ENCODE measurements around the gene ING2.
"Not testable (repeated sequence)": the region's sequence is repeated elsewhere in the genome, so short reads cannot be mapped to it uniquely, and the experiment has no call there.

Gene ING2

DNA sequence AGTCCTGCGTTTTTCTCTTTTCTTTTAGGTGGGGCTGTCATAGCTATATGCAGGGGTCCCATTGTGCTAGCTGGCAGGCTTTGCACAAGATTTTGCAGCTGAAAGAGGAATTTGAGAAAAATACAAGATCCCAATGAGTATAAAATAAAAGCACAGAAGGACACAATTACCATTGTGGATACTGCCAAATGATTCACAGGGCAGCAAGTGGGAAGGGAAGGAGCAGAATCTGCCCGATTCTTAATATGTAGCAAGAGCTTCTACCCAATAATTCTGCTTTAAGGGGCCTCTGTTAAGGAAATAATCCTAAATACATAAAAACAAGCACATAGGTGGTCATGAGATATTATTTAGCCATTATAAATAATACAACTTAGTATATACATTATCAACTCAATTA is 25.9 kb upstream of the ING2 start:
- no peak for DNase-seq

DNA sequence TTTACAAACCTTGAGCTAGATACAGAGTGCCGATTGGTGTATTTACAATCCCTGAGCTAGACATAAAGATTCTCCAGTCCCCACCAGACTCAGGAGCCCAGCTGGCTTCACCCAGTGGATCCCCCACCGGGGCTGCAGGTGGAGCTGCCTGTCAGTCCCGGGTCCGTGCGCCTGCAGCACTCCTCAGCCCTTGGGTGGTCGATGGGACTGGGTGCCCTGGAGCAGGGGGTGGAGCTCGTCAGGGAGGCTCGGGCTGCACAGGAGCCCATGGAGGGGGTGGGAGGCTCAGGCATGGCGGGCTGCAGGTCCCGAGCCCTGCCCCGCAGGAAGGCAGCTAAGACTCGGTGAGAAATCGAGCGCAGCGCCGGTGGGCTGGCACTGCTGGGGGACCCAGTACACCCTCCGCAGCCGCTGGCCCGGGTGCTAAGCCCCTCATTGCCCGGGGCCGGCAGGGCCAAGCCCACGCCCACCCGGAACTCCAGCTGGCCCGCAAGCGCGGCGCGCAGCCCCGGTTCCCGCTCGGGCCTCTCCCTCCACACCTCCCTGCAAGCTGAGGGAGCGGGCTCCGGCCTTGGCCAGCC is 22.3 kb upstream of the ING2 start:
- H3K36me3 Mint-ChIP-seq; H3K27ac Mint-ChIP-seq; H3K27me3 Mint-ChIP-seq; H3K4me1 Mint-ChIP-seq; DNase-seq; ATAC-seq (replicated peaks); H3K4me3 Mint-ChIP-seq; H3K9me3 Mint-ChIP-seq: not testable (repeated sequence)

More for the DNA sequence above, 25.9 kb upstream of the ING2 start:
- Mint-ChIP-seq H3K4me3 (no peak overlapping the region), H3K4me1 (no peaks in the 10 kb centered on the region), H3K27me3 (peaks cover 0 to 4% of the 10 kb centered on the region in 2 donors), H3K9me3 (no peaks in the 10 kb centered on the region), H3K36me3 (no peaks in the 10 kb centered on the region), H3K27ac (no peak overlapping the region)
- ATAC-seq (replicated peaks): no peak

DNA sequence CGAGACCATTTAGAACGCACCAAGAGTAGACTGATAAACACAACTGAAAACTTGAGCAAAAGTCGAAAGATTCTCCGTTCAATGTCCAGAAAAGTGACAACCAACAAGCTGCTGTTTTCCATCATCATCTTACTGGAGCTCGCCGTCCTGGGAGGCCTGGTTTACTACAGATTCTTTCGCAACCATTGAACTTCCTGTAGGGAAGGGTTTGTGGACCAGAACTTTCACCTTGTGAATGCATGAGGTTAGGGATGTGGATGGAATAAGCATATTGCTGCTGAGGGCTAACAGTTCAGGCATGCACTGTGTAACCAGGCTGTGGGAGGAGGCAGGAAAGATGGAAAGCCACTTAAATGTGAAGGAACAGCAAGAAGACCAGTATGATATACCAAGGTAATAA is 20.9 kb upstream of the ING2 start:
- Mint-ChIP-seq H3K27me3 (no peaks in the 10 kb centered on the region), H3K4me1 (no peaks in the 10 kb centered on the region), H3K9me3 (no peaks in the 10 kb centered on the region), H3K36me3 (no peaks in the 10 kb centered on the region), H3K4me3 (no peak overlapping the region), H3K27ac (no peak overlapping the region)
- ATAC-seq (replicated peaks): no peak
- DNase-seq: no peak

DNA sequence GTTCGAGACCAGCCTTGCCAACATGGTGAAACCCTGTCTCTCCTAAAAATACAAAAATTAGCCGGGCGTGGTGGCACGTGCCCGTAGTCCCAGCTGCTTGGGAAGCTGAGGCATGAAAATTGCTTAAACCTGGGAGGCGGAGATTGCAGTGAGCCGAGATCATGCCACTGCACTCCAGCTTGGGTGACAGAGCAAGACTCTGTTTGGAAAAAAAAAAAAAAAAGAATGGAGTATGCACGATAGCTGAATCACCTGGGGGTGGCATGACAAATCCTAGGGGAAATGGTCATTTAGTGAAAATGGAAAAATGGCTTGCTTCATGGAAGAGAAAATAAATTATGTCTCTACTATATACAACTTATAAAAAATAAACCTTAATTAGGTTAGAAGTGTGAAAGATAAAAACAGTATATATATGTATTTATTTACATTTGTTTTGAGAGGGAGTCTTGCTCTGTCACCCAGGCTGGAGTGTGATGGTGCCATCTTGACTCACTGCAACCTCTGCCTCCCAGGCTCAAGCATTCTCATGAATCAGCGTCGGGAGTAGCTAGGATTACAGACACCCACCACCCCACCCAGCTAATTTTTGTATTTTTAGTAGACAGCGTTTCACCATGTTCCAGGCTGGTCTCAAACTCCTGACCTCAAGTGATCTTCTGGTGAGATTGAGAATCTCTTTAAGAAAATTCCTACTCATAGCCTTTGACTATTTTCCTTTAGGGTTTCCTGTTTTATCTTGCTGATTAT is 19.3 kb upstream of the ING2 start:
- H3K36me3 Mint-ChIP-seq: peaks cover 2 to 4% of the 10 kb centered on the region in 2 donors
- no peaks in the 10 kb centered on the region for H3K27me3 Mint-ChIP-seq
- ATAC-seq (replicated peaks) (no peak), DNase-seq (no peak)
- H3K4me1 Mint-ChIP-seq: no peaks in the 10 kb centered on the region
- no peak overlapping the region for H3K27ac Mint-ChIP-seq
- H3K4me3 Mint-ChIP-seq: no peak overlapping the region
- no peaks in the 10 kb centered on the region for H3K9me3 Mint-ChIP-seq

DNA sequence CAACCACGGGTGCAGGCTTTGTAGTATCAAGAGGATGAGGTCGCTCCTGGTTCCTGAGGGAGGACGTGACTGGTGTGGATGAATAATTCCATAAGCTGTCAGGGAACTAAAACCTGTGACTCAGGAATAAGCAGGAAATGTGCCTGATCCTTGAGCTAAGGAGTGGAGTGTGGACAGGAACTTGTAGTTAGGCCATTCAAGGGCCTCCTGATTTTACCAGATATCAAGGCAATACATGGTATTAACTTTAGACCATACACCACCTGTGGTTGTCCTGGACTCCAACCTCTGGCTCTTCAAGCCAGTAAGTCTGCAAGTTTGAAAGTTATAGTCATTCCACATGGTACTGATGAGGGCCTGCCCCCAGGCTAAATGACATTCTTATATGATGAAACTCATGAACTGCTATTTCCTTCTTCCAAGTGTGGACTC is 12.1 kb upstream of the ING2 start:
- Mint-ChIP-seq H3K27ac (no peak overlapping the region), H3K9me3 (peaks cover 2 to 5% of the 10 kb centered on the region in 2 donors), H3K36me3 (peaks cover 24 to 41% of the 10 kb centered on the region in 2 donors), H3K27me3 (no peaks in the 10 kb centered on the region), H3K4me3 (no peak overlapping the region), H3K4me1 (no peaks in the 10 kb centered on the region)
- DNase-seq (no peak), ATAC-seq (replicated peaks) (no peak)

DNA sequence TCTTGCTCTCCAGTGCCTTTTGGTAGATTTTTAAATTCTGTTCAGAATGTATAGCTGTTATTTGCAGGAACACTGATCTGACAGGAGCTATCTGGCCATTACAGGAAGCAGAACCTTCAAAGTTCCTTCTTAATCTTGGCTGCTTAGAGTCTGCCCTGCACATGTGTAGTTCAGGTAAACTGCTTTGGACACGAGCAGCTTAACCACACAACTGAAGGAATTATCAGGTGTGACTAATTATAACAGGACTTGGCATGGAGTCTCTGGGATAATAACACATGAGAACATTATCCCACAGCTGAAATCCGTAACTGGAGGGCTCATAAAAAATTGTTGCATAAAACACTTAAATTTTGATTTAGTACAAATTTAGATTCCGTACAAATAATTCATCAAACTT is 11.6 kb upstream of the ING2 start:
- H3K27me3 Mint-ChIP-seq: no peaks in the 10 kb centered on the region
- no peak overlapping the region for H3K4me3 Mint-ChIP-seq
- no peak overlapping the region for H3K27ac Mint-ChIP-seq
- no peak for DNase-seq
- H3K36me3 Mint-ChIP-seq: peaks cover 24 to 41% of the 10 kb centered on the region in 2 donors
- peaks cover 2 to 5% of the 10 kb centered on the region in 2 donors for H3K9me3 Mint-ChIP-seq
- H3K4me1 Mint-ChIP-seq: no peaks in the 10 kb centered on the region
- ATAC-seq (replicated peaks): no peak

DNA sequence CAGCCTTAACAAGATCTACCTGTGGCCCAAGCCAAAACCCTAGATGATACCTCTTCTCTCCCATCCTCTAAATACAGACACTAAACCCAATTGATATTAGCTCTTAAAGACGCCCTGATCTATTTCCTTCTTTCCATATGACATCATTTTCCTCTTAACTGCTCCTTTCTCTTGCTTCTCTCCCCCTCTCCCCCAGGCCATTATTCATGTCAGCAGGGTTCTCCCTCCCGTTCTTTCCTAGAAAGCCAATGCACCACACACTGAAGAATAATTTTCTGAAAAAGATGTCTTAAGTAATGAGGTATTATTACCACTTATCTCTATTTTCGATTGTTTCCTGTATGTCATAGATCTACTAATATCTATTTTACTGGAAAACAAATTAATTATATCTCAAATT is 9.7 kb upstream of the ING2 start:
- ATAC-seq (replicated peaks) (no peak), DNase-seq (no peak)
- H3K27me3 Mint-ChIP-seq: no peaks in the 10 kb centered on the region
- H3K36me3 Mint-ChIP-seq: peaks cover 24 to 41% of the 10 kb centered on the region in 2 donors
- H3K9me3 Mint-ChIP-seq: peaks cover 2 to 5% of the 10 kb centered on the region in 2 donors
- H3K4me3 Mint-ChIP-seq: no peak overlapping the region
- no peak overlapping the region for H3K27ac Mint-ChIP-seq
- H3K4me1 Mint-ChIP-seq: no peaks in the 10 kb centered on the region

DNA sequence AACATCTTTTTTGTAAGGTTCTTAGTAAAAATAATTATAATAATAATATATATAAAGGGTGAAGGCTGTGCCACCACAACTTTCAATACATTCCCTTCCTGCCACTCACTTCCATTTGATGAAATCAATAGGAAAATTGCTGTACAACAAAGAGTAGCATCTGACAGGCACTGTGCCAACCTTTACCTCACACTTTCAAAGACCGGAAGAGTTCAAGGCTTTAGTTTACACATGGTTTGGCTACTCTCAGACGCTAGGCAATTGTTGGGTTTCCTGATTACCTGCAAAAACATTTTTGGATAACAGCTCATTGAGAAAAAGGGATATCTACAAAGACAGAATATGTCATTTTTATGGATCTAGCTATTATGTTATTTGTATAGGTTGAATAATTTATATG is 5.5 kb upstream of the ING2 start:
- Mint-ChIP-seq H3K36me3 (peaks cover 7 to 9% of the 10 kb centered on the region in 2 donors), H3K27me3 (no peaks in the 10 kb centered on the region), H3K27ac (no peak overlapping the region), H3K4me1 (peaks cover 5 to 18% of the 10 kb centered on the region in 2 donors), H3K4me3 (no peak overlapping the region), H3K9me3 (no peaks in the 10 kb centered on the region)
- ATAC-seq (replicated peaks): no peak
- DNase-seq: no peak

DNA sequence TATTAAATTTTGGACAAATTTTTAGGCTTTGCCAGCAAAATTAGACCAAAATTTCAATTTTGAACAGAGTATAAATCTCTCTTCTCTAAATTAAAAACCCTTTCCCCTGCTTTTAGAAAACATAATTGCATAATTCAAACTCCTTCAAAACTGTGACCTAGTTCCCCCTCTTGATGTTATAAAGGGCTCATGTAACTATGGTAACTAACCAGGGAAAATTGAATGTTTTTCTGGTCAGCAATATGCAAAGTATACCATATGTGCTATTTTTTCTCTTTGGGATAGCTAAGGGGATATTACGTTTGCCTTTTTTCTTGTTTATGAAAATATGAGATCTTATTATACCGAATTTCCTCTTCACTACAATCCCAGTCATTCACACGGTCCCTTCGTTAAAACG is 5.1 kb upstream of the ING2 start:
- Mint-ChIP-seq H3K36me3 (peaks cover 4 to 6% of the 10 kb centered on the region in 2 donors), H3K9me3 (no peaks in the 10 kb centered on the region), H3K4me3 (no peak overlapping the region), H3K27ac (no peak overlapping the region), H3K27me3 (no peaks in the 10 kb centered on the region), H3K4me1 (peaks cover 5 to 18% of the 10 kb centered on the region in 2 donors)
- DNase-seq (no peak), ATAC-seq (replicated peaks) (no peak)

DNA sequence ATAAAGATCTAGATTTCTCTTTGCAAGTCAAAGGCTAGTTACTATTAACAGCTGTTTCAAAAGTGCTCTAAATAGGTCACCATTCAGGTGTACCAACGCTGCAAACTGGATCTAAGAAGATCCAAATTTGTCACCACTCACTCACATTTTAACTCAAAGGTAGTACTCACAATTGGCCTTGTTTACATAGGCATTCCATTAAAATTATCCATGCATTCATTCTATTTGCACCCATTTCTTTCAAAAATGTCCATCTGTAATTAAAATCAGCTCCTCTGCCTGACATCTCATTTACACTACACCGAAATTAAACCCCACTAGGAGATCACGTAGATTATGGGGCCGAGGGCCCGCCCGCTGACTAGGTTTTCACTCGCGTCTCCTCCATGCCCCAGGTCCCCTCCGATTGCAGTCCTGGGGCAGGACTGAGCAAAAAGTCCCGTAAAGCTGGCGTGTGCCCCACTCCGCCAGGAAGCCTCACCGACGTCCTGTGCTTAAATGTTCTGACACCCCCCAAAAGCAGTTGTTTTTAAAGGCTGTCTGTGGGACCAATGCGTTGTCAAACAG is 1.3 kb upstream of the ING2 start:
- Mint-ChIP-seq H3K27me3 (no peaks in the 10 kb centered on the region), H3K27ac (peak overlapping the region; percentile 95), H3K36me3 (no peaks in the 10 kb centered on the region), H3K4me3 (peak overlapping the region; percentile 91 to 98), H3K4me1 (peaks cover 5 to 18% of the 10 kb centered on the region in 2 donors), H3K9me3 (no peaks in the 10 kb centered on the region)
- ATAC-seq (replicated peaks) (peak; percentile 1 to 7), DNase-seq (no peak)

DNA sequence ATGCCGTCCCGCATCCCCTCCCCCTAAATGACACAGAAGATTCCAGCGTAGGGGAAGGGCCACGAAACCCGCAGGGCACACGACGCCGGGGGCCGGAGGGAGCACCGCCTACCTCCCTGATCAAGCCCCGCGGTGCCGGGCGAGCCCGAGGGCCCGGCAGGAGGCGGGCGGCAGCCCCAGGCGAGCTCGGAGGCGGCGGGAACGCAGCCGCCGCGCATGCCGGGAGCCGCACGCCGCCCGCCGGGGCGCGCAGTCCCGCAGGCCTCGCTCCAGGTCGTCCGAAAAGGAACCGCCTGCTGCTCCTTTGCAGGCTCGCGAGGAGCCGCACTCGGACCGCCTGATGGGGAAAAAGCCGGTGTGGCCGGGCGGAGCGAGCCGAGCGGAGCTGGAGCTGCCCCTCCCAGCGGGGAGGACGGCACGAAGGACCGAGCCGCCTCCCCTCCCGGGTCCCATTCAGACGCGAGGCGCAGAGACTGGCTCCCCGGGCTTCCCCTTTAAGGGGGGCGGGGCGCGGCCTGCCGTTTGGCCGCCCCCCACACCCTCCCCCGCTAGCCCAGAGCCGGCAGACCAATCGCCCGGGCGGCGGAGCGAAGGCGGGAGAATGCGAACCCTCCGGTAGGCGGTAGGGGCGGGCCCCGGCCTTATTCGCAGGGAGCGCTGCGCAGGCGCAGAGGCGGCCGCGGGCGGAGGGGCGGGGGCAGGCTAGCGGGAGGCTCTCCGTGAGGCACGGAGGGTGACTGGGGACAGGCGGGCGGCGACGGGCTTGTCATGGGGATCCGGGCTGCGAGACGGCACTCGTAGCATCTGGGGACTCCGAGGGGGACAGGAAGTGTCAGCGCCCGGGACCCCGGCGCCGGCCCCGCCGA is 561 bp upstream of the ING2 start:
- peaks cover 5 to 18% of the 10 kb centered on the region in 2 donors for H3K4me1 Mint-ChIP-seq
- peak; percentile 72 to 81 for ATAC-seq (replicated peaks)

DNA sequence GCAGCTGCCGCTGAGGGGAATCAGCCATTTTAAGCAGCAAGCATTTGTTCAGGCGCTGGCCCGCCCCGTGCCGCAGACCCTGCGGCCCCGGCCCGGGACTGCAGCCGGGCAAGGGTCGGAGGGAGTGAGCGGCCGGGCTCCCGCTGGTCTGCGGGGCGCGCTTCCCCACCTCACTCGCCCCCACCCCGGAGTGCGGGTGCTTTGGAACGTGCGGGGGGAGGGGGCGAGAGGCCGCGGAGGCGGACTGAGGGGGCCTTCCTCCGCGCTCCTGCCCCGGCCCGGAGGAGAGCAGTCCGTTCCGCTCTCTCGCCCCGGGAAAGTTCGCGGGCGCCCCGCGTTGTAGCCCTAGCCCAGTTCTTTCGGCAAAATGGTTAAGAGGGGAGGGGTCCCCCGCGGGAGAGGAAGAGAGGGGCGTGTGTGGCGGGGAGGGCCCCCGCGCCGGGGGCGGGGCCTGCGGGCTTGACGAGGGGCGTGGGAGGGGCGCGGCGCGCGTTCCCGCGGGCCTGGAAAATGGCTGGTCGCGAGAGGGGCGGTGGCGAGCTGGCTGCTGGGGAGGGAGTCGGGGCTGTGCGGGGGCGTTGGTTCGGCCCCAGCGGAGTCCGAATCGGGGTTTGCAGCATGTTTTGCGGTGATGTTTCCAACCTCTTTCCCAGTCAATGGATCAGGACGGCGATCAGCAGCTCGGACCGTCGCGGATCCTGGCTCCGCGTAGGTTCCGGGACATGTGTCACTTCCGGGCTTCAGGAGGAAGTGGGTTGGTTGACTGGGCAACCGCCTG is 942 bp downstream of the ING2 start:
- Mint-ChIP-seq H3K27ac (peak overlapping the region; percentile 98), H3K9me3 (no peaks in the 10 kb centered on the region)

More for the DNA sequence above, 561 bp upstream of the ING2 start:
- peak overlapping the region; percentile 98 for H3K27ac Mint-ChIP-seq
- H3K27me3 Mint-ChIP-seq: no peaks in the 10 kb centered on the region
- no peaks in the 10 kb centered on the region for H3K36me3 Mint-ChIP-seq
- no peaks in the 10 kb centered on the region for H3K9me3 Mint-ChIP-seq
- H3K4me3 Mint-ChIP-seq: peak overlapping the region; percentile 91 to 98
- DNase-seq: peak; percentile 100

DNA sequence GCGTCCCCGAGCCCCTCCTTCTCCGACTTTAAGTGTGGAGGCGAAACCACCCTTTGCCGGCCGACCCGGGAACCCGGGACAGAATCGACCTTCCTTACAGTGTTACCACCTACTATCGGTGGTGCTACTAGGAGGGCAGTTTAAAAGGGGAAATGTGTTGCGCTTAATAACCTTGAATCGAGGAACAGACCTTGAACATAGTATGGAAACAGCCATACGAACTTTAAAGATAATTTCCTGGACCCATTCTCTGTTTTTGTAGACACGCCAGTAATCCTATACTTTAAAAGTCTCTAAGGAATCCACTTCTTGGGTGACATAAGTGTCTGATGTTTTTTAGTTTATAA is 1.5 kb downstream of the ING2 start:
- H3K27me3 Mint-ChIP-seq: no peaks in the 10 kb centered on the region
- DNase-seq: no peak
- ATAC-seq (replicated peaks): no peak
- peaks cover 8 to 10% of the 10 kb centered on the region in 2 donors for H3K36me3 Mint-ChIP-seq
- peak overlapping the region; percentile 98 for H3K27ac Mint-ChIP-seq
- H3K4me1 Mint-ChIP-seq: peaks cover 5 to 18% of the 10 kb centered on the region in 2 donors
- H3K4me3 Mint-ChIP-seq: peak overlapping the region; percentile 91 to 98
- H3K9me3 Mint-ChIP-seq: no peaks in the 10 kb centered on the region

More for the DNA sequence above, 942 bp downstream of the ING2 start:
- DNase-seq (peak; percentile 77), ATAC-seq (replicated peaks) (peak; percentile 44 to 48)
- peaks cover 5 to 18% of the 10 kb centered on the region in 2 donors for H3K4me1 Mint-ChIP-seq
- peak overlapping the region; percentile 91 to 98 for H3K4me3 Mint-ChIP-seq
- peaks cover 7 to 8% of the 10 kb centered on the region in 2 donors for H3K36me3 Mint-ChIP-seq
- no peaks in the 10 kb centered on the region for H3K27me3 Mint-ChIP-seq

Measured in stimulated activated naive B cell treated with anti-CD40 and anti-IgM and Interleukin-4, amounts not matched to agents 10 μg/mL and 1 μg/mL and 100 μg/mL, for 72 hours (primary cell).